Measurements from ENCODE around the gene ADNP2.

Gene ADNP2

DNA sequence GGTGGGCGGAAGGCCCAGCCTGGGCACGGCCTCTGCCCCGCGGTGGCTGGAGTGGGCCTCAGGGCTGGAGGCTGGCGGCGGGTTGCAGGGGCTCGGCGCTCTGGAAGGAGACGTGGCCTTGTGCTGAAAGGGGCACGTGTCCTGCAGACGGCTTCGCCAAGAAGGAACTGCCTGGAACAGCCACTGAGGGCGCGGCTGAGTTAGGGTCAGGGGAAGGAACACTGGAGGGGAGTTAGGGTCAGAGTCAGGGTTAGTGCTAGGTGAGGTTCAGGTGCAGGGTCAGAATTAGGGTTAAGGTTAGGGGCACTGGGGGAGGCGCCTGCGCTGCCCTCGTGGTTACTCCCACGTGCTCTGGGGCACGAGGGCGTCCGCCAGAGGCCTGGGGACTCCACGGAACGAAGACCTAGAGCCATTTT is 933 bp upstream of the ADNP2 start:
- no peak for DNase-seq

DNA sequence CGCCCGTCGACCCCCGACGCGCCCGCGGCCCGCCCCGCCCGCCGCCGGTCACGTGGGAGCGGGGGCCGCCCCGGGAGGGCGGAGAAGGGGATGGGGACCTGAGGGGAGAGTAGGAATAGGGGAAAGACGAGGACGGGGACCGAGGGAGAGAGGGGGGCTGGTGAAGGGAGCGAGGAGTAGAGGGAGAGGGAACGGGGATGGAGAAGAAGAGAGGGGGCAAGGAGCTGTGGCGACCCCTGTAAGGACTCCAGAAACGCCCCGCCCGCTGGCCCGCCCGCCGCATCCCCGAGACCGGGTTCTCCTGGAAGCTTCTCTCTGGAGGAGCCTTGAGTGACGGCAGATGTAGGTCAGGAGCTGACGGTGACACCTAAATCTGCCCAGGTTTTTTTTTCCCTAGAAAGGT is 615 bp downstream of the ADNP2 start:
- no peak for DNase-seq

GRCh38 chr18:80112624-80113248 is 3.7 kb downstream of the ADNP2 start:
- DNase-seq, result no peak

GRCh38 chr18:80115035-80115434 is 6.0 kb downstream of the ADNP2 start:
- DNase-seq, result no peak

- no peak for DNase-seq
Observed at GRCh38 chr18:80119111-80119510, 10.0 kb downstream of the ADNP2 start.

- no peak for DNase-seq
Observed at GRCh38 chr18:80120932-80121331, 11.9 kb downstream of the ADNP2 start.

GRCh38 chr18:80124131-80124530 is 15.1 kb downstream of the ADNP2 start:
- DNase-seq, result no peak

- DNase-seq, result no peak
Observed at GRCh38 chr18:80126797-80127196, 17.7 kb downstream of the ADNP2 start.

DNA sequence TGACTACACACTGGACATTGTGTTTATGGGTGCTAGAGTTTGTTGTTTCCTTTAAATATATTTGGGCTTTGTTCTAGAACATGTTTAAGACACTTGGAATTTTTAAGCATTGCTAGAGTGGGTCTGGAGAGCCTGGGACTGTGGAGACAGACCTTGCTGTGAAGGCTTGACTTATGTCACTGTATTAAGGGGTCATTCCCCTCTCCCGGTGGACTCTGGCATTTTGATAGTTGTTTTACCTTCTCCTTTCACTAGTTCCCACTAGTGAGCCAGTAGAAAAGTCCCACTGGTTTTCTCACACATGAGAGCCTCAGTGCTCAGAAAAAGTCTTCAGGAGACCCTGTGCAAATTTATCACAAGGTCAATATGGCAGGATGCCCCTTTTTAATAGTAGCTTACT is 18.6 kb downstream of the ADNP2 start:
- no peak for DNase-seq

DNA sequence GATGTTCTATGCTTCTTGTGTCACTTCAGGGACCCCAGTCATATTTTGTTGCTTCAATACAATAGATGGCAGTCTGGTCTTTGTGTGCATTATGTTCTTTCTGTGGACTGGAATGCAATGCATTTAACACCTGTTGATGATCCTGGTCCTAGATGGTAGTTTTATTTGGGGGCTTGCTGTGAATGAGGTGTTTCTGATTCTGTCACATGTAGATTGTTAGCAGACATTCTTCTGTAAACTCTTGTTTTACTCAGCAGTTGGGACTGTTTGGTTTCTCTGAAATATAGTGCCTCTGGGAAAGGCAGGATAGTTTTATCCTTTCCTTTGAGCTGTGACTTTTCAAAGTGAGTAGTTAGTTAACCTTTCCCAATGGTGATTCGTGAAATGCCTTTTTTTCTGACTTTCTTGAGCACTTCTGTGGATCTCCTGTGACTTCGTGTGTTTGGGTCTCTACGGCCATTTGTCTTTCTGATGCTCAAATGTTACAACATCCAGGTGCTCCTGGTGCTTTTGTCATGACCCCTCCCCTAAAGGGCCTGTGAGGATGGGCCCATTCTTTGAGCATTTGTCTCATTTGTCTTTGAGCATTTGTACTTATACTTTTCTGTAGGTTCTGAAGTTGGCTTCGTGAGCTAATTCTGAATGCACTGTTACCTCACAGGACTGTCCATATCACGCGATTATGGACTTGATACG is 20.8 kb downstream of the ADNP2 start:
- DNase-seq, result no peak

DNA sequence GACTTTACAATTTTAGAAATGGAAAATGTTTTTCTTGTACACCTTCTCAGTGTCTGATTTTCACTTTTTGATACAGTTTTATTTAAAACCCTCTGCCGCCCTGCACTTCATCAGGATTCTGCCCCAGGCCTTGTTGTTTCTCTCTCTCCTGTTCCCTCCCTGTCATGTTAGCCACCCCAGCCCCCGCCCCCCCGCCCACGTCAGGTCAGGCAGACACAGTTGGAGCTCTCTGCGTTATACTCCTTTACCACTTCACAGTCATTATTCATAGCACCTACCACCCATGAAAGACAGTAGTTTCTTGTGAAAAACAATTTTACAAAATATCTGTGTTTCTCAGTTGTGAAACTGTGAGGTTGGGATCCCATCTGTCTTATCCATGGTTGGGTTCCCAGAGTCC is 21.5 kb downstream of the ADNP2 start:
- no peak for DNase-seq

DNA sequence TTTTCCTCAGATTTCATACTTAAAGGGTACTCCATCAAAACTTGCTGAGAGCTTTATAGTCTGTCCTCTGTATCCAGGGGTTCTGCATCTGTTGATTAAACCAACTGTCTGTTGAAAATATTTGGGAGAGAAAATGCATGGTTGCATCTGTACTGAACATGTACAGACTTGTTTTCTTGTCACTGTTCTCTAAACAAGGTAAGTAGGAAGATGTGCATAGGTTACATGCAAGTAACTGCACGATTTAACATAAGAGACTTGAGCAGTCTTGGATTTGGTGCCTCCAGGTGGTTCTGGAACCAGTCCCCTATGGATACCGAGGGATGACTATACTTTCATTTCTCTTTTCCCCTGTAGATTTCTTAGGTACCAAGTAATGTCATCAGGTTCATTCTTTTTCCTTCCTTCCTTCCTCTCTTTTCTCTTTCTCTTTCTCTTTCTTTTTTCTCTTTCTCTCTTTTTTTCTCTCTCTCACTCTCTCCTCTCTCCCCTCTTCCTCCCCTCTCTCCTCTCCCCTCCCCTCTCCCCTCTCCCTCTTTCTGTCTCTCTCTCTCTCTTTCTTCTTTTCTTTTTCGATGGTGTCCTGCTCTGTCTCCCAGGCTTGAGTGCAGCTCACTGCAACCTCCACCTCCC is 23.2 kb downstream of the ADNP2 start:
- DNase-seq, result no peak

DNA sequence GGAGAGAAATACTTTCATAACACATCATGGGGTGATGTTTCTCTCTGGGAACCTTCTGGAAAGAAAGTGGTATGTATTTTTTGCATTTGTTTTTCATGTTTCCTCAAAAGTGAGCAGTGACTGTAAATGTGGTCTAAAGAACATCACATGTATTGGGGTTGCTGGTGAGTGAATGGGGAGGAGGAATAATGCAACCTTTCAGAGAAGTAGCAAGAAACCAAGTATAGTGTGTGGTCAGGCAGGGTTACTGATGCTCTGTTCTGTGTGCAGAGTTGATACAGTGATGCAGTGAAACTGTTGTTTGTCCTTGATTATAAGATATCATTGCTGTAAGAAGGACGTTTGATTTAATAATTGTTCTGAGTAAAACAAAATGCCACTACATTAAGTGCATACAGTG is 24.1 kb downstream of the ADNP2 start:
- no peak for DNase-seq

GRCh38 chr18:80135136-80135535 is 26.1 kb downstream of the ADNP2 start:
- no peak for DNase-seq

- no peak for DNase-seq
Observed at GRCh38 chr18:80136679-80137078, 27.6 kb downstream of the ADNP2 start.

DNA sequence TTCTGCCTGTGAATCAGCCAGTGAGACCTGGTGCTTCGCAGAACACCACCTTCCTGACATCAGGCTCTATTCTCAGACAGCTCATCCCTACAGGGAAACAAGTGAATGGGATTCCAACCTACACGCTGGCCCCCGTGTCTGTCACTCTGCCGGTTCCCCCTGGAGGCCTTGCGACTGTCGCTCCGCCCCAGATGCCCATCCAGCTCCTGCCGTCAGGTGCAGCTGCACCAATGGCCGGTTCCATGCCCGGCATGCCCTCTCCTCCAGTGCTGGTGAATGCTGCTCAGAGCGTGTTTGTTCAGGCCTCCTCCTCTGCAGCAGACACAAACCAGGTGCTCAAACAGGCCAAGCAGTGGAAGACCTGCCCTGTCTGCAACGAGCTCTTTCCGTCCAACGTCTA is 28.1 kb downstream of the ADNP2 start:
- DNase-seq, result no peak

GRCh38 chr18:80137976-80138375 is 28.9 kb downstream of the ADNP2 start:
- no peak for DNase-seq

DNA sequence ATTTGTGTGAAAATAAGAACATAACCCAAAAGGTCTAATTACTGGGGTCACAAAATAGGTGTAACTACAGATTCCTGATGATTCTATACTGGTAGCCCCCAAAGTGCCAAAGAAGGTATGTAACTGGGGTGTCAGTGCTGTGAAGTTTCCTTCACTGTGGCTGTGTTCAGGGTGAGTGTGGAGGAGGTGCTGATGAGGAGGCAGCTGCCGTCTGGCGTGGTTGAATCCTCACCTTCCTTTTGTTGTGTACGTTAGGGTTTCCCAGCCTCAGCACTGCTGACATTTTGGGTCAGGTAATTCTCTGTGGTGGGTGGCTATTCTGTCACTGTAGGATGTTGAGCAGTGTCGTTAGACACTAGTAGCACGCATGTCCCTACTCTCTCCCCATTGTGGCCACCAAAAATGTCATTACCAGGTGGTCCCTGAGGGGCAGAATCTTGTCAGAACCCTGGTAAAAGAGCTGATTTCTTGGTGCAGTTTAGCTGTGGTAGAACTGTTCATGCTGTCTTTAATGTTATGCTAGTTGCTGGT is 31.5 kb downstream of the ADNP2 start:
- DNase-seq, result no peak

- no peak for DNase-seq
Observed at GRCh38 chr18:80143881-80144280, 34.8 kb downstream of the ADNP2 start.

- no peak for DNase-seq
Observed at GRCh38 chr18:80145196-80145804, 36.2 kb downstream of the ADNP2 start.

GRCh38 chr18:80147037-80147417 is 38.0 kb downstream of the ADNP2 start:
- DNase-seq, result no peak

- DNase-seq, result no peak
Observed at GRCh38 chr18:80147418-80148325, 38.6 kb downstream of the ADNP2 start.
